Common myeloid progenitor, CD34-positive (primary cell): Measurements from ENCODE around the gene IL1R1.

Experiments used
- CTCF ChIA-PET: fragments of 350-600 bp; sonication (Branson Sonifier 250); formaldehyde crosslinking; loops from one replicate; lab custom pipeline; 2021; ENCODE audit warnings: antibody characterized with exemption; lab: Charles Lee
- POLR2A ChIA-PET: fragments of 350-600 bp; sonication (Branson Sonifier 250); formaldehyde crosslinking; loops from one replicate; lab custom pipeline; 2021; ENCODE audit warnings: antibody characterized with exemption; lab: Charles Lee
- DNase-seq, 3 donors: peaks; one replicate each; pipeline versions ENCODE4 v3.0.0 to v3.0.0-alpha.2; 2013
- H3K27ac ChIP-seq, 2 experiments: 1 replicate in 1 of 2; 2 replicates in 1 of 2; pipeline ENCODE4 v1.7.0; 2013; ENCODE audit warnings: inconsistent platforms in 2 of 2, low read length in 2 of 2, mild to moderate bottlenecking in 2 of 2, low read depth in 1 of 2, moderate library complexity in 1 of 2; ENCODE audit not compliant: severe bottlenecking in 2 of 2, insufficient read depth in 1 of 2, poor library complexity in 1 of 2
- H3K27me3 ChIP-seq, 5 experiments: replicated peaks in 2 of 5; 1 replicate in 3 of 5; 2 replicates in 2 of 5; pipeline versions ENCODE4 v1.6.1 to v1.7.0; 2013; ENCODE audit warnings: low read length in 4 of 5, mild to moderate bottlenecking in 2 of 5, moderate library complexity in 2 of 5, inconsistent platforms in 1 of 5; ENCODE audit not compliant: insufficient read depth in 5 of 5, control insufficient read depth in 4 of 5
- H3K36me3 ChIP-seq, 4 experiments: 1 replicate in 2 of 4; 2 replicates in 2 of 4; pipeline versions ENCODE4 v1.6.1 to v1.7.0; 2013; ENCODE audit warnings: low read length in 3 of 4, control low read depth in 1 of 4, mild to moderate bottlenecking in 1 of 4; ENCODE audit not compliant: control insufficient read depth in 4 of 4, insufficient read depth in 4 of 4
- H3K4me1 ChIP-seq, 4 experiments: 1 replicate in 3 of 4; 2 replicates in 1 of 4; pipeline versions ENCODE4 v1.6.1 to v1.7.1; 2013; ENCODE audit warnings: low read length in 3 of 4, mild to moderate bottlenecking in 3 of 4, control low read depth in 1 of 4, inconsistent platforms in 1 of 4, moderate library complexity in 1 of 4; ENCODE audit not compliant: control insufficient read depth in 4 of 4, insufficient read depth in 4 of 4; ENCODE audit errors: control extremely low read depth in 1 of 4
- H3K4me3 ChIP-seq, 7 experiments: 1 replicate in 4 of 7; 2 replicates in 3 of 7; pipeline versions ENCODE4 v1.5.1 to v1.7.0; 2013; ENCODE audit warnings: mild to moderate bottlenecking in 7 of 7, low read length in 6 of 7, moderate library complexity in 6 of 7, inconsistent platforms in 2 of 7, low read depth in 2 of 7, control low read depth in 1 of 7; ENCODE audit not compliant: insufficient read depth in 4 of 7, control insufficient read depth in 1 of 7; ENCODE audit errors: extremely low read depth in 1 of 7
- H3K9me3 ChIP-seq, 5 experiments: 1 replicate in 4 of 5; 2 replicates in 1 of 5; pipeline versions ENCODE4 v1.6.1 to v1.7.1; 2013; ENCODE audit warnings: low read length in 4 of 5, mild to moderate bottlenecking in 2 of 5, inconsistent platforms in 1 of 5, low read depth in 1 of 5, moderate library complexity in 1 of 5; ENCODE audit not compliant: control insufficient read depth in 4 of 5, insufficient read depth in 2 of 5; ENCODE audit errors: control extremely low read depth in 1 of 5
- WGBS: methylation state at CpG from one replicate; pipeline ENCODE4 v1.1.5; 2013; ENCODE audit not compliant: insufficient coverage; 5-methylcytosine and 5-hydroxymethylcytosine counted together

Gene IL1R1

DNA sequence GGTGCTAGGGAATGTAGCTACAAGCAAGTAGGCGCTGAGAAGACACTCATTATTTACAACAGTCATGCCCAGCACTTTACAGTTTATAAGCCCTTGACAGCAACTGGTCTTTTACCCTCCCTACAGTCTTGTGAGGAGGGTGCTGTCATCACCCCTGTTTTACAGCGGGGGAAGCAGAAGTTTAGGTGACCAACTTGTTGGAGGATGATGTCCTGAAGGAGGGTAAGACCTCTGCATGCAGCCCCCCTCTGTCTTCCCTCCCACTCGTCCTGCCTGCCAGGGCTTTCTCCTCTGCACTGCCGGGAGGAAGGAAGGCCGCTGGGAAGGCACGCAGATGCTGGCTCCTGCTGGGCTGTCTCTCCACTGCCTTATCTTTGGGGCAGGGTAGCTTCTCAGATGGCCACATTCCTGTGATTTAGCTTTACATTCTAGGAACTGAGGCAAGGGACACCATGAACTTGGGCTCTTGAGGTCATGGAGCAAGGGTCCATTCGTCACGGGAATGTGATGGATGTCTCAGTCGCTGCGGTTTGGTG, 972 bp downstream of the IL1R1 start:
- peaks cover 5 to 36% (median 23%) of the 10 kb centered on the region in 4 experiments for H3K4me1 ChIP-seq
- WGBS, result 99% methylated on average over 9 of the region's 10 CpGs
- peak overlapping the region in 3 of 7 experiments; percentile 48 to 69 (median 63) for H3K4me3 ChIP-seq
- no peak for DNase-seq
- peaks cover 5 to 43% (median 19%) of the 10 kb centered on the region in 5 experiments for H3K9me3 ChIP-seq
- ChIA-PET CTCF (interaction anchor here (2.7 kb wide), 1 partner anchor 23 kb away, joined by 10 read pairs; no protein-coding TSS in a partner anchor), POLR2A (interaction anchor here (0.7 kb wide), 1 partner anchor 41 kb away, joined by 6 read pairs; no protein-coding TSS in a partner anchor)
- peaks cover 0 to 25% (median 6%) of the 10 kb centered on the region in 5 experiments for H3K27me3 ChIP-seq
- H3K27ac ChIP-seq, result no peak overlapping the region
- no peaks in the 10 kb centered on the region for H3K36me3 ChIP-seq

DNA sequence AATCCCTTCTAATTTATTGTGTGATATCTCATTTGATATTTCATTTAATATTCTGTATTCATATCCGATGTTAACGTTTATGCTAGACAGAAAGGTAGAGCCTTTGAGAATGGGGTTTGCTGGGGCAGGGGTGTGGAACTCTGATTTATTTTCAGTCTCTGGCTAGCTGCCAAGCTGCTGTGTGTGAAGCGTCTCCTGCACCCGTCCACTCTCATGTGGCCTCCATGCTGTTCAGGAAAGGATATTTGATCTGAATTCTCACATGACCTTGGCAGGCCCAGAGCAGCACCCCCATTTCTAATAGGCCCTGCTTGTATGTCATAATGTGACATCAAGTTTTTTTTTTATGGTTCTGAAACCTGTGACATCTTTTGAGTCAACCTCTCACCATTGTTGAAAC, 1.6 kb downstream of the IL1R1 start:
- ChIA-PET POLR2A (interaction anchor here (0.7 kb wide), 1 partner anchor 41 kb away, joined by 6 read pairs; no protein-coding TSS in a partner anchor), CTCF (interaction anchor here (1.5 kb wide), 1 partner anchor 9 kb away, joined by 6 read pairs; no protein-coding TSS in a partner anchor)
- H3K9me3 ChIP-seq, result peaks cover 7 to 48% (median 21%) of the 10 kb centered on the region in 5 experiments
- H3K27me3 ChIP-seq, result peaks cover 0 to 25% (median 6%) of the 10 kb centered on the region in 5 experiments
- H3K36me3 ChIP-seq, result peaks cover 0 to 2% (median 0%) of the 10 kb centered on the region in 4 experiments
- DNase-seq, result no peak
- no peak overlapping the region for H3K4me3 ChIP-seq
- no peak overlapping the region for H3K27ac ChIP-seq
- peaks cover 5 to 30% (median 17%) of the 10 kb centered on the region in 4 experiments for H3K4me1 ChIP-seq
- 90% methylated on average over 2 of the region's 4 CpGs for WGBS

DNA sequence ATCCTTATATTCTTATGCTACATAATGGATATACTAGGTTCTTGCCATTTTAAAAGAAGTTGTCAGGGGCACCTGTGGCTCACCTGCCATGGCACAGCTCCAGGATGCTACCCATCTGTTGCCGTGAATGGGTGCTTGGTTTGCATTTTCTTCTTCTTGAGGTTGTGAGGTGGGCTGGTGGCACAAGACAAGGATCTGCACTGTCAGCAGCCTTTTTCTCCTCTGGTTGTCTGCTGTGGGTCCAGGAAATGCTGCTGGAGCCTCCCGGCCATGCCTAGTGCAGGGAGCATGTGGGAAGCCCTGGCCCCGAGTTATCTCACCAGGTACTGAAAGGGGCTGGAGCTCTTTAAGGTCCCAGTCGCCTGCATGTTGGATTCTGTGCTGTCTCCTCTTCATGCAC, 2.6 kb downstream of the IL1R1 start:
- H3K9me3 ChIP-seq, result peaks cover 9 to 57% (median 28%) of the 10 kb centered on the region in 5 experiments
- peaks cover 0 to 25% (median 6%) of the 10 kb centered on the region in 5 experiments for H3K27me3 ChIP-seq
- POLR2A ChIA-PET, result no interaction called here
- peaks cover 2 to 21% (median 12%) of the 10 kb centered on the region in 4 experiments for H3K4me1 ChIP-seq
- 98% methylated on average over 4 of the region's 4 CpGs for WGBS
- DNase-seq, result no peak
- H3K36me3 ChIP-seq, result peaks cover 0 to 3% (median 0%) of the 10 kb centered on the region in 4 experiments
- no peak overlapping the region for H3K4me3 ChIP-seq
- no peak overlapping the region for H3K27ac ChIP-seq
- CTCF ChIA-PET, result interaction anchor here (1.5 kb wide), 1 partner anchor 8 kb away, joined by 6 read pairs; no protein-coding TSS in a partner anchor

DNA sequence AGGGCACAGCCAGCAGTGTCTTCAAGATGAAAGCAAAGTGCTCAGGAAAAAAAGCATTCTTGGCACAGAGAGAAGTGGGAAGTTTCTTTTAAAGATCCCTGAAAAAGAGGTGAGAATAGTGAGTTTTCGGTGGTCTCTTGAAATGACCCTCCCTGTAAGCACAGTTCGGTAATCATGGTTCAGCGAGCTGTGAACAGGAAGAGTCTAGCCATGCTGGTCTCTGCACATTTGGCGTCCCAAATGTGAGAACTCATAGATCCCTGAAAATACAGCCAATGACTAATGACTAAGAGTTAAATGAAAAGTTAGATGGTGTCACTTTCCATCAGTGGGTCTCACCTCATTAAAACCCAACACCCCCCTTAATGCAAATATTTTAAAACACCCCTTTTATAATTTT, 3.4 kb downstream of the IL1R1 start:
- Histone ChIP-seq H3K36me3 (peaks cover 0 to 3% (median 0%) of the 10 kb centered on the region in 4 experiments), H3K4me3 (no peak overlapping the region), H3K27me3 (peaks cover 0 to 25% (median 6%) of the 10 kb centered on the region in 5 experiments), H3K9me3 (peaks cover 9 to 57% (median 28%) of the 10 kb centered on the region in 5 experiments), H3K27ac (no peak overlapping the region), H3K4me1 (peaks cover 2 to 19% (median 12%) of the 10 kb centered on the region in 4 experiments)
- CTCF ChIA-PET, result no interaction called here
- POLR2A ChIA-PET, result no interaction called here
- WGBS, result 95% methylated on average over 3 of the region's 4 CpGs
- no peak for DNase-seq

DNA sequence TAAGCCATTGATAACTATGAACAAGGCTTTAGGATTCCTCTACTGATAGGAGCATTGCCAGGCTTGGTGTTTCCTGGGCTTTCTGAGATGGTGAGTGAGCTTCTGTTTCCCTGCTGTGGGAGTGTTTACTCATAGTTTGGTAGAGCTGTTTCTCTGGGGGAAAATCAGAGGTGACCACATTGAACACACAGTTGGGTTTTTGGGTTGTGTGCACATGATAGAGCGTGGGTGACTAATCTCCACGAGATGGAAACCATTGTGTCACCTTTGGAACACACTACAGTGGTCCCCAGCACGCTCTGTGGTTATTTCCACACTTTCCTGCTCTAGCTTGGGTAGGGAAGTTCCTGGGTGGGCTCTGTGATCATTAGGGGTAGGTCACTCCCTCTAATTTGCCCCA, 5.4 kb downstream of the IL1R1 start:
- peak in 1 of 3 donors; percentile 7 for DNase-seq
- peaks cover 9 to 57% (median 28%) of the 10 kb centered on the region in 5 experiments for H3K9me3 ChIP-seq
- H3K36me3 ChIP-seq, result peaks cover 0 to 3% (median 0%) of the 10 kb centered on the region in 4 experiments
- ChIA-PET CTCF (interaction anchor here (0.7 kb wide), 1 partner anchor 19 kb away, joined by 3 read pairs; no protein-coding TSS in a partner anchor), POLR2A (no interaction called here)
- no peak overlapping the region for H3K4me3 ChIP-seq
- H3K27ac ChIP-seq, result no peak overlapping the region
- WGBS, result 92% methylated on average over 2 of the region's 3 CpGs
- H3K4me1 ChIP-seq, result peaks cover under 1 to 4% (median 3%) of the 10 kb centered on the region in 4 experiments
- peaks cover 0 to 13% (median 3%) of the 10 kb centered on the region in 5 experiments for H3K27me3 ChIP-seq

DNA sequence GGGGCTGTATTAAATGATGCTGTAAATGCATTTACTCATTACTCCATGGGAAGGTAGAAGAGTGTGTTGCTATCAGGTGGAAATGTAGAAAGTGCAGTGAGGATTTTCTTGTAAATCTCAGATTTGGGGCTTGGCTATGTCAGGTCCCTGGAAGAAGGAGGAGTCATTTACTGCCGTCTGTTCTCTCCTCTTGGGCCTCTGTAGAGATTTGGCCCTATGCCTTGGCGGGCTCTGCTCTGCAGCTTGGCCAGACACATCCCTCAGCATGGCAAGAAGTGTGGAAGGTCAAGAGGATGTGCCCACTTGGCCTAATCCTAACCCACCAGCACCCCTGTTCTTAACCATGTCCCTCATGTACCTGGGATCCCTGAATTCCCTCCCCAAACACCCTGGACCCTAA, 6.7 kb downstream of the IL1R1 start:
- DNase-seq, result no peak
- no CpG with 5 or more reads among the region's 2 CpGs for WGBS
- CTCF ChIA-PET, result interaction anchor here (1.7 kb wide), 1 partner anchor 17 kb away, joined by 5 read pairs; no protein-coding TSS in a partner anchor
- Histone ChIP-seq H3K4me3 (no peak overlapping the region), H3K27me3 (peaks cover 0 to under 1% (median 0%) of the 10 kb centered on the region in 5 experiments), H3K27ac (no peak overlapping the region), H3K36me3 (peaks cover 0 to 3% (median 0%) of the 10 kb centered on the region in 4 experiments), H3K4me1 (no peaks in the 10 kb centered on the region), H3K9me3 (peaks cover 9 to 51% (median 28%) of the 10 kb centered on the region in 5 experiments)
- POLR2A ChIA-PET, result no interaction called here
